ENCODE measurements around the gene CPNE7.
A peak's percentile ranks its signal among the peaks of the same experiment; 100 is the strongest.

CPNE7 gene

GRCh38 chr16:89575247-89576152 is at the start of gene CPNE7:
CPNE7 (plus strand) TSS chr16:89575758; CDS start chr16:89575898, 140 bp downstream.
- TF ChIP-seq NFIC (IDR thresholded peaks at IDR 0.05), result no peak
- TF ChIP-seq RAD21 (IDR thresholded peaks at IDR 0.05; ENCODE audit: low read depth), result no peak
- TF ChIP-seq, protein P1, sequence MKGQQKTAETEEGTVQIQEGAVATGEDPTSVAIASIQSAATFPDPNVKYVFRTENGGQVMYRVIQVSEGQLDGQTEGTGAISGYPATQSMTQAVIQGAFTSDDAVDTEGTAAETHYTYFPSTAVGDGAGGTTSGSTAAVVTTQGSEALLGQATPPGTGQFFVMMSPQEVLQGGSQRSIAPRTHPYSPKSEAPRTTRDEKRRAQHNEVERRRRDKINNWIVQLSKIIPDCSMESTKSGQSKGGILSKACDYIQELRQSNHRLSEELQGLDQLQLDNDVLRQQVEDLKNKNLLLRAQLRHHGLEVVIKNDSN (IDR thresholded peaks at IDR 0.05), result no peak
- TF ChIP-seq CEBPB (IDR thresholded peaks at IDR 0.05), result no peak
- peak; percentile 15; the same call in 1 of the 2 replicates for TF ChIP-seq ZBTB7A (IDR thresholded peaks at IDR 0.05; ENCODE audit: low read depth)
- TF ChIP-seq CREB1 (IDR thresholded peaks at IDR 0.05; ENCODE audit: low read depth), result no peak
- TF ChIP-seq TAF1 (IDR thresholded peaks at IDR 0.05; ENCODE audit: low read depth), result no peak
- TF ChIP-seq, protein P2, sequence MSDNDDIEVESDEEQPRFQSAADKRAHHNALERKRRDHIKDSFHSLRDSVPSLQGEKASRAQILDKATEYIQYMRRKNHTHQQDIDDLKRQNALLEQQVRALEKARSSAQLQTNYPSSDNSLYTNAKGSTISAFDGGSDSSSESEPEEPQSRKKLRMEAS (IDR thresholded peaks at IDR 0.05), result peak; percentile 71; the same call in 1 of the 2 replicates

- TF ChIP-seq EP300 (IDR thresholded peaks at IDR 0.05; ENCODE audit: borderline replicate concordance), result no peak
- TF ChIP-seq NFIC (IDR thresholded peaks at IDR 0.05), result no peak
- no peak for TF ChIP-seq RAD21 (IDR thresholded peaks at IDR 0.05; ENCODE audit: low read depth)
- no peak for TF ChIP-seq ZBTB7A (IDR thresholded peaks at IDR 0.05; ENCODE audit: low read depth)
- TF ChIP-seq, protein P1 (IDR thresholded peaks at IDR 0.05), result no peak
- TF ChIP-seq, protein P2 (IDR thresholded peaks at IDR 0.05), result no peak
- TF ChIP-seq TEAD4 (IDR thresholded peaks at IDR 0.05), result no peak
- TF ChIP-seq, protein P3, sequence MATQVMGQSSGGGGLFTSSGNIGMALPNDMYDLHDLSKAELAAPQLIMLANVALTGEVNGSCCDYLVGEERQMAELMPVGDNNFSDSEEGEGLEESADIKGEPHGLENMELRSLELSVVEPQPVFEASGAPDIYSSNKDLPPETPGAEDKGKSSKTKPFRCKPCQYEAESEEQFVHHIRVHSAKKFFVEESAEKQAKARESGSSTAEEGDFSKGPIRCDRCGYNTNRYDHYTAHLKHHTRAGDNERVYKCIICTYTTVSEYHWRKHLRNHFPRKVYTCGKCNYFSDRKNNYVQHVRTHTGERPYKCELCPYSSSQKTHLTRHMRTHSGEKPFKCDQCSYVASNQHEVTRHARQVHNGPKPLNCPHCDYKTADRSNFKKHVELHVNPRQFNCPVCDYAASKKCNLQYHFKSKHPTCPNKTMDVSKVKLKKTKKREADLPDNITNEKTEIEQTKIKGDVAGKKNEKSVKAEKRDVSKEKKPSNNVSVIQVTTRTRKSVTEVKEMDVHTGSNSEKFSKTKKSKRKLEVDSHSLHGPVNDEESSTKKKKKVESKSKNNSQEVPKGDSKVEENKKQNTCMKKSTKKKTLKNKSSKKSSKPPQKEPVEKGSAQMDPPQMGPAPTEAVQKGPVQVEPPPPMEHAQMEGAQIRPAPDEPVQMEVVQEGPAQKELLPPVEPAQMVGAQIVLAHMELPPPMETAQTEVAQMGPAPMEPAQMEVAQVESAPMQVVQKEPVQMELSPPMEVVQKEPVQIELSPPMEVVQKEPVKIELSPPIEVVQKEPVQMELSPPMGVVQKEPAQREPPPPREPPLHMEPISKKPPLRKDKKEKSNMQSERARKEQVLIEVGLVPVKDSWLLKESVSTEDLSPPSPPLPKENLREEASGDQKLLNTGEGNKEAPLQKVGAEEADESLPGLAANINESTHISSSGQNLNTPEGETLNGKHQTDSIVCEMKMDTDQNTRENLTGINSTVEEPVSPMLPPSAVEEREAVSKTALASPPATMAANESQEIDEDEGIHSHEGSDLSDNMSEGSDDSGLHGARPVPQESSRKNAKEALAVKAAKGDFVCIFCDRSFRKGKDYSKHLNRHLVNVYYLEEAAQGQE (IDR thresholded peaks at IDR 0.05; ENCODE audit: low read depth), result no peak
- TF ChIP-seq EGR1 (IDR thresholded peaks at IDR 0.05), result no peak
- no peak for TF ChIP-seq FOXM1 (IDR thresholded peaks at IDR 0.05; ENCODE audit: borderline replicate concordance, low read depth)
- TF ChIP-seq CREB1 (IDR thresholded peaks at IDR 0.05; ENCODE audit: low read depth), result no peak
- TF ChIP-seq TAF1 (IDR thresholded peaks at IDR 0.05; ENCODE audit: low read depth), result no peak
- TF ChIP-seq YY1 (IDR thresholded peaks at IDR 0.05; ENCODE audit: low read depth), result no peak
- no peak for TF ChIP-seq CEBPB (IDR thresholded peaks at IDR 0.05)
- no peak for TF ChIP-seq TCF12 (IDR thresholded peaks at IDR 0.05; ENCODE audit: low read depth)
Measured at GRCh38 chr16:89529097-89529496, 46.5 kb upstream of the CPNE7 start.

- TF ChIP-seq TAF1 (IDR thresholded peaks at IDR 0.05; ENCODE audit: low read depth) (no peak), TCF12 (IDR thresholded peaks at IDR 0.05; ENCODE audit: low read depth) (no peak), TEAD4 (IDR thresholded peaks at IDR 0.05) (no peak), ZBTB7A (IDR thresholded peaks at IDR 0.05; ENCODE audit: low read depth) (no peak)
Measured at GRCh38 chr16:89530401-89531381, 44.9 kb upstream of the CPNE7 start.

DNA sequence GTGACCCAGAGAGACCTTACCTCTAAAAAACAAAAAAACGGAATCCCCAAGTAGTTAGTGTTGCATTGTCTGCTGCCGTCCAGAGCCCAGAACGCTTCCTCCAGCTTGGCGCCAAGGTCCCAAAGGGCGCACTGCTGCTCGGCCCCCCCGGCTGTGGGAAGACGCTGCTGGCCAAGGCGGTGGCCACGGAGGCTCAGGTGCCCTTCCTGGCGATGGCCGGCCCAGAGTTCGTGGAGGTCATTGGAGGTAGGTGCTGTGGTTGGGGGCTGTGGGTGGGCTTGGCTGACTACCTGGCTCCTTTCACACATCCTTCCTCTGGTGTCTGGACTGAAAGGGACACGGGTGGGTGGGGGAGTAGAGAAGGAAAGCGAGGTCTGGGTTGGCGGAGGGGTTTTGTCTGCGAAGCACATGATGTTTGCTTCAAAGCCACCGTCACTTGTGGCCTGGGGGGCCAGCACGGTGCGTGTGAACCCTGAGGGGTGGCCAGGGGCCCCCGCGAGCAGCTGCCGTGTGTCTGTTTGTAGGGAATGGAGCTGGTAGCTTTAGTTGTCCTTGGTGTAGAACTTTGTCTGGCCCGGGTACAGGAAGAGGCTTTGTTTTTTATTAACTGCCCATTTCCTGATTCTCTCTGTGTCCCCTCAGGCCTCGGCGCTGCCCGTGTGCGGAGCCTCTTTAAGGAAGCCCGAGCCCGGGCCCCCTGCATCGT is 43.6 kb upstream of the CPNE7 start:
- no peak for TF ChIP-seq TCF12 (IDR thresholded peaks at IDR 0.05; ENCODE audit: low read depth)
- TF ChIP-seq FOXM1 (IDR thresholded peaks at IDR 0.05; ENCODE audit: borderline replicate concordance, low read depth), result no peak
- TF ChIP-seq CEBPB (IDR thresholded peaks at IDR 0.05), result no peak
- TF ChIP-seq, protein P3 (IDR thresholded peaks at IDR 0.05; ENCODE audit: low read depth), result no peak
- TF ChIP-seq ZBTB7A (IDR thresholded peaks at IDR 0.05; ENCODE audit: low read depth), result no peak
- TF ChIP-seq, protein P1 (IDR thresholded peaks at IDR 0.05), result no peak
- TF ChIP-seq, protein P2 (IDR thresholded peaks at IDR 0.05), result no peak
- TF ChIP-seq EP300 (IDR thresholded peaks at IDR 0.05; ENCODE audit: borderline replicate concordance), result no peak
- no peak for TF ChIP-seq NFIC (IDR thresholded peaks at IDR 0.05)
- TF ChIP-seq RAD21 (IDR thresholded peaks at IDR 0.05; ENCODE audit: low read depth), result no peak
- no peak for TF ChIP-seq TEAD4 (IDR thresholded peaks at IDR 0.05)
- TF ChIP-seq EGR1 (IDR thresholded peaks at IDR 0.05), result no peak
- TF ChIP-seq YY1 (IDR thresholded peaks at IDR 0.05; ENCODE audit: low read depth), result no peak
- no peak for TF ChIP-seq CREB1 (IDR thresholded peaks at IDR 0.05; ENCODE audit: low read depth)
- no peak for TF ChIP-seq TAF1 (IDR thresholded peaks at IDR 0.05; ENCODE audit: low read depth)

All from Ishikawa (cell line).